ENCODE data around the gene GRK4.

DNA sequence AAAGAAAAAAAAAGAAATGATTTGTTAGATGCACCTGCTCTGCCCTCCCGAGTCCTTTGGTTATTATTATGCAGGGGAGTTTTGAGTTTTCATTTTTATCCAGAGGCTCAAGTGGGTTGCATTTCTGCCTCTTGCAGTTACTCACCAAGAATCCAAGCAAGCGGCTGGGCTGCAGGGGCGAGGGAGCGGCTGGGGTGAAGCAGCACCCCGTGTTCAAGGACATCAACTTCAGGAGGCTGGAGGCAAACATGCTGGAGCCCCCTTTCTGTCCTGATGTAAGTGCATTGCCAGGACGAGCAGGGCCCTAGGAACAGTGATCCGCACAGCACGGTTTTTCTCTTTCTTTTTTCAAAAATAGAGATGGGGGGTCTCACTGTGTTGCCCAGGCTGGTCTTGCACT is 71.9 kb downstream of the GRK4 start:
- no peak for TF ChIP-seq POLR2A (IDR thresholded peaks at IDR 0.05)
- TF ChIP-seq, protein P1, sequence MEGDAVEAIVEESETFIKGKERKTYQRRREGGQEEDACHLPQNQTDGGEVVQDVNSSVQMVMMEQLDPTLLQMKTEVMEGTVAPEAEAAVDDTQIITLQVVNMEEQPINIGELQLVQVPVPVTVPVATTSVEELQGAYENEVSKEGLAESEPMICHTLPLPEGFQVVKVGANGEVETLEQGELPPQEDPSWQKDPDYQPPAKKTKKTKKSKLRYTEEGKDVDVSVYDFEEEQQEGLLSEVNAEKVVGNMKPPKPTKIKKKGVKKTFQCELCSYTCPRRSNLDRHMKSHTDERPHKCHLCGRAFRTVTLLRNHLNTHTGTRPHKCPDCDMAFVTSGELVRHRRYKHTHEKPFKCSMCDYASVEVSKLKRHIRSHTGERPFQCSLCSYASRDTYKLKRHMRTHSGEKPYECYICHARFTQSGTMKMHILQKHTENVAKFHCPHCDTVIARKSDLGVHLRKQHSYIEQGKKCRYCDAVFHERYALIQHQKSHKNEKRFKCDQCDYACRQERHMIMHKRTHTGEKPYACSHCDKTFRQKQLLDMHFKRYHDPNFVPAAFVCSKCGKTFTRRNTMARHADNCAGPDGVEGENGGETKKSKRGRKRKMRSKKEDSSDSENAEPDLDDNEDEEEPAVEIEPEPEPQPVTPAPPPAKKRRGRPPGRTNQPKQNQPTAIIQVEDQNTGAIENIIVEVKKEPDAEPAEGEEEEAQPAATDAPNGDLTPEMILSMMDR (IDR thresholded peaks at IDR 0.05), result no peak
